HG02642 (cell line): ENCODE measurements around the gene FLNA.
A peak's percentile ranks its signal among the peaks of the same experiment; 100 is the strongest.

Experiments
- ATAC-seq: cut with Tn5 transposase; IDR thresholded peaks from one replicate; pipeline ENCODE4 v1.9.1; 2021; ENCODE audit warnings: mild to moderate bottlenecking; ENCODE audit not compliant: unreplicated experiment, poor library complexity

The FLNA gene

GRCh38 chrX:154376774-154377173, 2.3 kb upstream of the FLNA start:
- ATAC-seq = no peak

DNA sequence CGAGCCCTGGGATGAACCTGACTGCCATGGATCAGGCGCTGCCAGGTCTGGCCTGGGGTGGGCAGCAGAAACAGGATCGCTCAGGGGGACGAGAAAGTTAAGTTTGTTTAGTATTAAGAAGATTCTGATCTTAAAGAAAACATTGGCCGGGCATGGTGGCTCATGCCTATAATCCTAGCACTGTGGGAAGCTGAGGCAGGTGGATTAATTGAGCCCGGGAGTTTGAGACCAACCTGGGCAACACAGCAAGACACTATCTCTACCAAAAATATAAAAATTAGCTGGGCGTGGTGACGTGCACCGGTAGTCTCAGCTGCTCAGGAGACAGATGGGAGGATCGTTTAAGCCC, 696 bp upstream of the FLNA start:
- ATAC-seq = no peak

- ATAC-seq = no peak
Observed at GRCh38 chrX:154373340-154374306, 811 bp downstream of the FLNA start.

- ATAC-seq = no peak
Observed at GRCh38 chrX:154372612-154373022, 1.8 kb downstream of the FLNA start.

- no peak for ATAC-seq
Observed at GRCh38 chrX:154371789-154372300, 2.6 kb downstream of the FLNA start.

DNA sequence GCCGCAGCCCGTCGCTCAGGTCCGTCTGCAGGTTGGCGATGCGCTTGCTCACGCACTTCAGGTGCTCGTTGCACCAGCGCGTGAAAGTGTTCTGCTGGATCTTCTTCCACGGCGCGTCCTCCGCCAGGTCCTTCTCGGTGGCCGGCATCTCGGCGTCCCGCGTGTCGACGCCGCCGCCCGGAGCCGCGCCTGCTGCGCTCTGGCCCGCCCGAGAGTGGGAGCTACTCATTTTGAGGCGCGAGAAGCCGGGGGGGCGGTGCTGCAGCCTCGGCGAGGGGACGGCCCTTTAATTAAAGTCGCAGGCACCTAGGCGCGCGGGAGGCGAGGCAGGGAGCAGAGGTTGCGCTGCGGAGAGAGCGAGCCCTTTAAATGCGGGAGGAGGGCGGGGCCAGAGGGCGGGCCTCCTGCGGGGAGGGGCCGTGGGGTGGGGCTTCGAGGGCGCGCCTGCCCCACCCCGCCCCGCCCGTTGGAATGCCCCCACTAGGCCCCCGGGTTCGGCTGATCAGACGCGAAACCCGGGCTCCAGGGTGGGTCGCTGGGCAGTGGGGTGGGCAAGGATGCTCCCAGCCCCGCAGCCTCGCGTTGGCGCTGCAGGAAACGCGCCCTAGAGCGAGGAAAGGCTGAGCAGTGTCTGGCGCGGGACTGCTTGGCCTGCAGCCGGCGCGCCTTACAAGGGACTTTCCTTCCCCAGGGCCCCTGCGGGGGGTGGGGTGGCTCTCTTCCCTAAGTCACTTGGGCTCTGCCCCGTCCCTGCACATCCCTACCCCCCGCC, 3.2 kb downstream of the FLNA start:
- peak; percentile 71 for ATAC-seq

GRCh38 chrX:154370300-154371016, 4.0 kb downstream of the FLNA start:
- peak; percentile 1 for ATAC-seq

GRCh38 chrX:154369449-154370299, 4.8 kb downstream of the FLNA start:
- no peak for ATAC-seq

- no peak for ATAC-seq
Observed at GRCh38 chrX:154368630-154369448, 5.6 kb downstream of the FLNA start.

GRCh38 chrX:154367474-154368308, 6.7 kb downstream of the FLNA start:
- ATAC-seq = no peak

DNA sequence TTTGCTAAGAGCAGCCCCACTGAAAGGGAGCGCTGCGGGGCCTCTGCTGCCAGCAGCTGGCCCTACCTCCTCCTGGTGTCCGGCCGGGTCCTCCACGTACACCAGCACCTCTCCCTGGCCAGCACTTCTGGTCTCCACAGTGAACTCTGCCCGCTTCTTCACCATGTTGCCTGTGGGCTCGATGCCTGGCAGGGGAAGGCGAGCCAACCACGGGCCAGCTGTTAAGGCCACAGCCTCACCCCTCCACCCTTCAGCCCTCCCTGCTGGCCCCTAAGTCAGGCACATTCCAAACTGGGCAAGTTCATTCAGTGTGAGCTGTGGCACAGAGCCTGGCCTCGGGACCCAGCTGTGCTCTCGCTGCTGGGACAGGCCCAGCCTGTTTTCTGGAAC, 7.8 kb downstream of the FLNA start:
- no peak for ATAC-seq

DNA sequence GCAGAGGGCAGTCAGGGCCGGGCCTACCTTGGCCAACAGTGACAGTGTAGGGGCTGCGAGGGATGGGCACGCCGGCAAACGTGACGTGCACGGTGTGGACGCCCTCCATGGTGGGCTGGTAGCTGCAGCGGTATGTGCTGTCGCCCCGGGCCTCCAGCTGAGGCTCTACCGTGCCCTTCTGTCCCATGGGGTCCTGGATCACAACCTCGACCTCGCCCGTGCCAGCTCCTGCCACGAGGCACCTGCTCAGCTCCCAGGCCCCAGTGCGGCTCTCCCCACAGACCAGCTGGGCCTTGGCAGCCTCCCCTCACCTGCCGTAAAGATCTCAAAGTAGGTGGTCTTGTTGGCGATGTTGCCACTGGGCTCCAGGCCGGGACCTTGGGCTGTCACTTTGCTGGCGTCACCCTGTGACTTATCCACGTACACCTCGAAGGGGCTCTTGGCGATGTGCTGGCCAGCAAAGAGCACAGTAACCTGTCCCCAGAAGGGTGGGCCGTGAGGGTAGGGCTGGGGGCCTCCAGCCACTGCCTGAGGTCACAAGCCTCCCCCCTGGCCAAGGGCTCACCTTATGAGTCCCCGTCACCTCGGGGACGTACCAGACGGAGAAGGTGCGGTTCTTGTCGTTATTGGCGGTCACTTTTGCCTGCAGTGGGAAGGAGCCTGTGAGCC, 8.3 kb downstream of the FLNA start:
- ATAC-seq = no peak

DNA sequence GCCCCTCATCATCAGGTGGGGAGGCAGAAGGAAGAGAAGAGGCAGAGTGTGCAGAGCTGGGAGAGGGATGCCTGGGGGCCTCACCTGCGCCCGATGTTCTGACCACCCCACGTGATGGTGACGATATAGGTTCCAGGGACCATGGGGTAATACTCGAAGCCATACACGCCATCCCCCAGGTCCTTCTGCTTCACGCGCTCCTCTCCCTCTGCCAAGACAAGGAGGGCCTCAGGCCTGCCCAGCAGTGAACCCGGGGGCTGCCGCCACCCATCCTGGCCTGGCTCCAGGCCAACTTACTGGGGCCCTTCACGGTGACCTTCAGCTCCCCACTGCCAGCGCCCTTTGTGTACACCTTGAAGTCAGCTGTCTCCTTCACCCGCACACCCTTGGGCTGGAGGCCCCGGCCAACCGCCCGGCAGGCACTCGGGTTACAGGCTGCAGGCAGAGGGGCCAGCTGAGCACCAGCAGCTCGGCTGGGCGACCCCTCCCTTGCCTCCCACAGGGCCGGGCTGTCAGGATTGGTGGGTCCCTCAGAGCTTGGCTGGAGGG, 9.3 kb downstream of the FLNA start:
- no peak for ATAC-seq

DNA sequence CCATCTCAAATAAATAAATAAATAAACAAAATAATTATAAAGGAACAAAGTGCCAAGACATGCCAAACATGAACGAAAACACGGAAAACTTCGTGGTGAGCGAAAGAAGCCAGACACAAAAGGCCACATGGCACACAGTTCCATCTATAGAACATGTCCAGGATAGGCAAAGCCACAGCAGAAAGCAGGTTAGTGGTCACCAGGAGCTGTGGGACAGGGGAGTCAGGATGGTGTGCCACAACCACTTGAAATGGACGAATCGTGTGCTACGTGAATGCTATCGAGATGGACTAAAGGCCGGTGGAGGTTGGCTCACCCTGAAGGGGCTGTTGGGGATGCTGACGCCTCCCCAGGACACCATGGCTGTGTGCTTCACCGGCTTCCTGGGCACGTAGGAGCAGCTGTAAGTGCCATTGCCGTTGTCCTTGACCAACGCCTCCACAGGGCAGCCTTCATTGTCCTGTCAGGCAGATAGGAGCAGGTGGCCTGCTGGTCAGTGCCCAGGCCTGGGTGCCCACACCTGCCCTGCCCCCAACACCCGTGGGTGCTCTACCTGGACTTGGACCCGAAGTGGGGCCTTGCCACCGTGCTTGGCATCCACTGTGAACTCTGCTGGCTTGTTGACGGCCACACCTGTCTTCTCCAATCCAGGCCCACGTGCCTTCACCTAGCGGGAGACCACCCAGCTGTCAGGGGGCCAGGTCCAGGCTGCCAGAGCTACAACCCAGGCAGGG, 10.6 kb downstream of the FLNA start:
- ATAC-seq = no peak

- ATAC-seq = no peak
Observed at GRCh38 chrX:154362085-154362742, 12.2 kb downstream of the FLNA start.

GRCh38 chrX:154360155-154360713, 14.2 kb downstream of the FLNA start:
- ATAC-seq = no peak
